Stimulated activated CD8-positive, alpha-beta memory T cell treated with anti-CD3 and anti-CD28 coated beads, Interleukin-12 subunit alpha, Interleukin-12 subunit beta, amount 100 ng/mL, for 24 hours (primary cell): Measurements from ENCODE around the gene KIF1C.
A peak's percentile ranks its signal among the peaks of the same experiment; 100 is the strongest.
"Not testable (repeated sequence)": the region's sequence is repeated elsewhere in the genome, so short reads cannot be mapped to it uniquely, and the experiment has no call there.

Source experiments
- DNase-seq: peaks from one replicate; pipeline ENCODE4 v3.0.0-alpha.2; 2020; ENCODE audit errors: extremely low read depth

The KIF1C gene

GRCh38 chr17:5002121-5002788, 4.5 kb downstream of the KIF1C start:
- DNase-seq = no peak

DNA sequence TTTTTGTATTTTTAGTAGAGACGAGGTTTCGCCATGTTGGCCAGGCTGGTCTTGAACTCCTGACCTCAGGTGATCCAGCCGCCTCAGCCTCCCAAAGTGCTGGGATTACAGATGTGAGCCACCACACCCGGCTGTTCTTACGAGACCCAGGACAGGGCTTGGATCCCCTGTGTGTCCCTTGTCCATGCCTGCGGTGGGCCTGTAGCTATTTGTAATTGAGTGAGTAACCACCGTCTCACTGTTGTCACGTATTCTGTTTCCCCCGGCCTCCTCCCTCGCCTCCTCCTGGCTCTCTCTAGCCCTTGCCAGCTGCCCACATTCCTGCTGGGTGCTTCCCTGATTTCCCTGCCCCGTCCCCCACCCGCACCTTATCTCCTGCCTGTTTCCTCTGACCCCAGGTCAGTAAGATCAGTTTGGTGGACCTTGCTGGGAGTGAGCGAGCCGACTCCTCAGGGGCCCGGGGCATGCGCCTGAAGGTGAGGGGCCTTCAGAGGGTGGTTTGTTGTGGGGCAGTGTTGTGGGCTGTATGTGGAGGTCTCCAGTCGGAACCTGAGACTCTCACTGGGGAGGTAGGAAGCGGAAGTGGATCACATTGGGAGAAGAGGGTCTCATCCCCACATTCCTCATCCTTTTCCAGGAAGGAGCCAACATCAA, 5.6 kb downstream of the KIF1C start:
- DNase-seq = no peak

DNA sequence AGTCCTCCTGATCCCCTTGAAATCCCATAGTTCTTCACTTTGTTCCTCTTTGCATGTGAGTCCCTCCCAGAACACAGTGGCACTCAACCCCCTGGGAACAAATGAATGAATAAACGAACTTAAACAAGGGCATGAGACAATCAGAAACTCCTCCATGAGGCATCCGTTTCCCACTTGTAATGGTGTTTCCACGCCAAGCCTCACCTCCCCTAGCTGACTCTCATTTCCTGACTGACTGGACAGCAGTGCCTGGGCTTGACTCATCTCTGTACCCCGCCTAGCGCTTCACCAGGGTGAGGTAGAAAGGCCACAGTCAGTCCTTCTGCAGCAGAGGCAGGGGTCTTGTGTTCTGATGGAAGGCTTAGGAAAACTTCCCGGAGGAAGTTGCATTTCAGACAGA, 14.2 kb downstream of the KIF1C start:
- no peak for DNase-seq

- no peak for DNase-seq
Observed at GRCh38 chr17:5014357-5014756, 16.6 kb downstream of the KIF1C start.

DNA sequence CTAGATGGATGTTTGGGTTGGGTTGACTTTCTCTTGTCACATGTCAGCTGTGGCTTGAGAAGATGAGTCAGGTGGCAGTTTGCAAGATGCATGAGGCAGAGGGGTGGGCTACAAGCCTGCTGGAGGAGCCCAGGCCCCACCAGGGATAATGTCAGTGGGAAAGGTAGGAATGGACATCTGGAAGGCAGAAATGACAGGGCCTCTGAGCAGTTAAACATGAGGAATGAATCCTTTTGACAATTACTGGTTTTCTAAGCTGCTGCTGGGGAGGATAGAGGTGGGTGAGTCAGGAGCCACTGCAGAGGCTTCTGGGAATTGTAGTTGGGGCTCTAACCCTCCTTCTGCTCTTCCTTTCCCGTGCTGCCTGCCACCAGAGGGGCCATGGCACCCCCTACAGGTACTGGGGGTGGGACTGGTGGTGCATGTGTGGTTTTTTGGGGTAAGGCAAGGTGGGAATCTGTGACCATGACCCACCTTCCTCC, 21.8 kb downstream of the KIF1C start:
- DNase-seq = no peak

GRCh38 chr17:5020502-5021023, 22.8 kb downstream of the KIF1C start:
- no peak for DNase-seq

GRCh38 chr17:5022171-5022711, 24.5 kb downstream of the KIF1C start:
- no peak for DNase-seq

- no peak for DNase-seq
Observed at GRCh38 chr17:5023588-5024147, 25.9 kb downstream of the KIF1C start.

DNA sequence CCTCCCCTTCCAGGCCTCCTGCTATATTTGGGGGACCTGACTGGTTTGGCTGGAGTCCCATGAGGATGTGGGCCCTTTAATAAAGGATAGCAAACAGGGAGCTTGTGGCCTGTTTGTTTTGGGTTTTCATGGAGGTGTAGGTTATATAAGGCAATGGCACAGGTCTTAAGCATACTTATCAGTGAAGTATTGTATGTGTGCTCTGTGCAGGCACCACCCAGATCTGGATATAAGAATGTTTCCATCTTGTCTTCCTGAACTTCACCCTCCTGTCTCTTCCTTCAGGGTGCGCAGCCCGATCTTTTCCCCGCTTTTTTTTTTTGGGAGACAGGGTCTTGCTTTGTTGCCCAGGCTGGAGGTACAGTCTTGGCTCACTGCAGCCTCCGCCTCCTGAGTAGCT, 26.9 kb downstream of the KIF1C start:
- DNase-seq = no peak

DNA sequence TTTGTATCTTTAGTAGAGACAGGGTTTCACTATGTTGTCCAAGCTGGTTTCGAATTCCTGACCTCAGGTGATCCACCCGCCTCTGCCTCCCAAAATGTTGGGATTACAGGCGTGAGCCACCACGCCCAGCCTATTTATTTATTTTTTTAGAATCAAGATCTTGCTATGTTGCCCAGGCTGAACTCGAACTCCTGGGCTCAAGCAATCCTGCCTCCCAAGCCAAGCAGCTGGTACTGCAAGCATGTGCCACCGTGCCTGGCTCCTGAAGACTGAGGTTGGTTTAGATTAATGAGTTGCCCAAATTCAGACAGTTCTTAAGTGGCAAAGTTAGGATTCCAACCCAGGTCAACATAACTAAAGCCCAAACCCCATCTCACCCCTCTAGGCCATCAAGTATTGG, 29.5 kb downstream of the KIF1C start:
- DNase-seq = no peak

DNA sequence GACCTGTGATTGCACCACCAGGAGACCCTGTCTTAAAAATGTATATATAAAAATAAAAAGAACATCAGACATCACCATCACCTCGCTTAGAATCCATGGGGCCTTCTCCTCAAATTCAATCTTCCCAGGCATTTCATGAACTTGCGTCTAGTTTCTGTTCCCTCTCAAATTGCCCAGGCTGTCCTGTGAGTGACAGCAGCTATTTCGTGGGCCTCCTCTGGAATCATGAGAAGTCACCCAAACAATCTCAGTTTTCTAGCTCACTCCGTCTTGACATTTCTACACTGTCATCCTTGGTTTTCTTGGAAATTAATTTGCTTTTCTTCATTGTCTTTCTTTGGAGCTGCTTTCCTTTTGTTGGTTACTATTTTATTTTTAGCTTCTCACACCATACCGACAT, 30.2 kb downstream of the KIF1C start:
- DNase-seq = no peak

DNA sequence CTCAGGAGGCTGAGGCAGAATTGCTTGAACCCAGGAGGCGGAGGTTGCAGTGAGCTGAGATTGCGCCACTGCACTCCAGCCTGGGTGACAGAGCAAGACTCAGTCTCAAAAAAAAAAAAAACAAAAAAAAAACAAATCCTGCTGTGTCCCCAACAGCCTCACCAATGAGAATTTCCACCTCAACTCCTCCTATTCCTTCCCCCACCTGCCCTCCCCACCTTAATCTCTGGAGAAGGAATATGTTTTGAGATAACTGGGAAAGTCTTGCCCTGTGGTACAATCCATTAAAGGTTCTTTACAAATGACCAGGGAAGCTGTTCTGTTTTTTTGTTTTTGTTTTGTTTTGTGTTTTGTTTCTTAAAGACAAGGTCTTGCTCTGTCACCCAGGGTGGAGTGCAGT, 32.4 kb downstream of the KIF1C start:
- not testable (repeated sequence) for DNase-seq

- peak; percentile 56 for DNase-seq
Observed at GRCh38 chr17:5031365-5032082, 33.8 kb downstream of the KIF1C start.

DNA sequence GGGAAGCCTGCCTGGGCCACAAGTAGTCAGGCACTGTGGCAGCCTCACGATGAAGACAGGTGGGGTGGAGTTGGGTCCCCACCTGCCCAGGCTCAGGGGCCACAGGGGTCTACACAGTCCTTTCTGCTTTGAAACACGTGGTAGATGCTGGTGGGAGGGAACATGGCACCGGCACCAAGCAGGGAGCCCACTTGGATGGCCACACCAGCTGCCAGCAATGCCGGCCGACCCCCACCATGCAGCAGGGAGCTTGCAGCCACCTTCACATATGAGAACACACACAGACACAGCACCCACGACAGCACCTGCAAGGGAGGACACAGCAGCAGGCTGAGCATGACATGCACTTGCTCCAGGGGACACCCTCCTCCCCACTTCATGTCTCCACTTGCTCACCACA, 35.1 kb downstream of the KIF1C start:
- DNase-seq = no peak

DNA sequence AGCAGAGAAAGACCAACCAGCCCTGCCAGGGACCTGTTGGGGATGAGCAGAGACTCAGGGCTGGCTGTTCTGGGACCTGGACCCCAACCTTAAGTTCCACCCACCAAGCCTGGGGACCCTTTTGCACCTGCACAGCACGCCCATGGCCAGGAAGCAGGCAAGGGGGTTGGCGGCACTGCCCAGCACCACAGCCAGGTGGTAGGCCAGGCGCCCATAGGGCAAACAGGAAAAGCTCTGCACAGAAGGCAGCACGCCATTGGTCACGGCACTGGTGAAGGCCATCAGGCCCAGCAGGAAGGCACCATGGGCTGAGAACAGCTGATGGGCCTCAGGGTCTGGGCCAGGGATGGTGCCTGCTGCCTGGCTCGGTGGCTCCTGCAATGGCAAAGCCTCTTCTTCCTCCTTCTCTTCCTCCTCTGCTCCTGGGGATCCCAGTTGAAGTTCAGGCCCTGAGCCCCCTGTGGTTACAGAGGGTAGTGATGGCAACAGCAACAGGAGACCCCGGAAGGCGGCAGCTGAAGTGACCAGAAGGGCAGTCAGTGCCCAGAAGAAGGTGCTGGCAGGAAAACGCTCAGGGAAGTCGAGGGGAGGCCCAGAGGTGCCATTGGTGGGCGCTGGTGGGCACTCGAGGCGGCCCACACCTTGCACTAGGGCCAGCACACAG, 35.7 kb downstream of the KIF1C start:
- DNase-seq = no peak

GRCh38 chr17:5034063-5034462, 36.3 kb downstream of the KIF1C start:
- DNase-seq = no peak

GRCh38 chr17:5034651-5035050, 36.9 kb downstream of the KIF1C start:
- DNase-seq = no peak

DNA sequence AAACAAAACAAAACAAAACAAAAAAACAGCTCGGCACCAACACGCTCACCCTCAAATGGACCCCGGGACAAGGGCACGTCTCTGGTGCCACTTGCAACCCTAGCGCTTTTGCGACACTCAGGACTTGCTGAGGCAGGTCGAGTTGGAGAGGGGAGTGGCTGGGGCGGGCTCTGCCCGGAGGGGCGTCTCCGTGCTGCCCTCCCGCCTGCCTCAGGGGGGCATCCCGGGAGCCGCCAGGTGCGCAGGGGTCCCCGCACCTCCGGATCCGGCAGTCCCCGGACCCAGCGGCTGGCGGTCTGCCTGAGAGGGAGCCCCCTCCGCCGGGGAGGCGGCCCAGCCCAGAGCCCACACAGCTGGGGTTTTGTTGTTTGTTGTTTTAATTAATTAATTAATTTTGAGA, 37.6 kb downstream of the KIF1C start, which contains the start of gene SLC52A1:
Gene SLC52A1 (minus strand): TSS at position 112 of the 400 bp plus-strand sequence. CDS start 820 bp downstream, outside the sequence.
- DNase-seq = no peak

DNA sequence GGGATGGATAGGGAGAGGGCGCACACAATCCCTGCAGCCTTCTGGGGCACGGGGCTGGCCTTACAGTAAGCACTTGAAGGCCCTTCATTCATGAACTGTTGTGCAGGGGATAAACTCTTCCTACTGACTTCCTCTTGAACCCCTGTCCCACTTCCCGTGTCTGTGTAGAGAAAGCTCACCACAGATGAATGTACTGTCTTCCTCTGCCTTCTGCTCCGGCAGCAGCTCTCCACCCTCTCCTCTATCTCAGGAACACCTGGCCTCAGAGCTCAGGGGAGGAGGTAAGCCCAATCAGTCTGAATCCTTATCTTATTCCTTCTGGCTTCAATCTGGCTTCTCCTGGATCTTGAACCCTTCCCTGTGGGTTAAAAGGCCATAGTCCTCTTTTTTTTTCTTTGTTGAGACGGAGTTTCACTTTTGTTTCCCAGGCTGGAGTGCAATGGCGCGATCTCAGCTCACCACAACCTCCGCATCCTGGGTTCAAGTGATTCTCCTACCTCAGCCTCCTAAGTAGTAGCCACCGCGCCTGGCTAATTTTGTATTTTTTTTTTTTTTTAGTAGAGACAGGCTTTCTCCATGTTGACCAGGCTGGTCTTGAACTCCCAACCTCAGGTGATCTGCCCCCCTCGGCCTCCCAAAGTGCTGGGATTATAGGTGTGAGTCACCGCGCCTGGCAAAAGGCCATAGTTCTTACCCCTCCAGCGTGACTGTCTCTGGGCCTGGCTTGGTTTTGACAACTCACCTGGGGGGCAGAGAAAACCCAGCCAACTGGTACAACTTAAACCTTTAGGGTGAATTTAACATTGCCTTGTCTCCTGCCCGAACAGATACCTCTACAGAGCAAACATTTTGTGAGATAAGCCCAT, 44.6 kb downstream of the KIF1C start:
- DNase-seq = no peak

GRCh38 chr17:5043524-5043923, 45.8 kb downstream of the KIF1C start:
- DNase-seq = no peak
